GM12801 (cell line): ENCODE measurements around the gene CNTRL.

Experiments
- TF ChIP-seq, protein P1 (sequence below): IDR thresholded peaks from one replicate; pipeline ENCODE4 v1.5.1; 2011; ENCODE audit warnings: control low read depth; ENCODE audit not compliant: insufficient read length; ENCODE audit errors: extremely low read depth

Gene CNTRL

DNA sequence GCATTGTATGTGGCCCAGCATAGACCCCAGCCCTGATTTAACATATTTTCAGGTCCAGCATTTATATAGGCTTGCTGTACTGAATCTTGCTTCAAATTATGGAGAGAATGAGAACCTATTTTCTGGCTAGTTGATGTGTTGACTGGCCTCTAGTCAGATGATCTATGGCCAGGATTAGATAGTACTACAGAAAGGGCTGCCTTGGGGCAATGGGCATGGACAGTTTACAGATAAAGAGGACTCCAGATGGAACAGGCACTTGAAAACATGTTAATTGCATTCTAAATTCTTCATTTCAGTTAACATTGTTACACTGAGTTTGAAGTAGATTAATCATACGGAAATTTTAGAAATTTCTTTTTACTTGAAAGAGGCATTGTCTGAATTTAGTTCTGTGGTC, 65.4 kb downstream of the CNTRL start:
- TF ChIP-seq, protein P1, sequence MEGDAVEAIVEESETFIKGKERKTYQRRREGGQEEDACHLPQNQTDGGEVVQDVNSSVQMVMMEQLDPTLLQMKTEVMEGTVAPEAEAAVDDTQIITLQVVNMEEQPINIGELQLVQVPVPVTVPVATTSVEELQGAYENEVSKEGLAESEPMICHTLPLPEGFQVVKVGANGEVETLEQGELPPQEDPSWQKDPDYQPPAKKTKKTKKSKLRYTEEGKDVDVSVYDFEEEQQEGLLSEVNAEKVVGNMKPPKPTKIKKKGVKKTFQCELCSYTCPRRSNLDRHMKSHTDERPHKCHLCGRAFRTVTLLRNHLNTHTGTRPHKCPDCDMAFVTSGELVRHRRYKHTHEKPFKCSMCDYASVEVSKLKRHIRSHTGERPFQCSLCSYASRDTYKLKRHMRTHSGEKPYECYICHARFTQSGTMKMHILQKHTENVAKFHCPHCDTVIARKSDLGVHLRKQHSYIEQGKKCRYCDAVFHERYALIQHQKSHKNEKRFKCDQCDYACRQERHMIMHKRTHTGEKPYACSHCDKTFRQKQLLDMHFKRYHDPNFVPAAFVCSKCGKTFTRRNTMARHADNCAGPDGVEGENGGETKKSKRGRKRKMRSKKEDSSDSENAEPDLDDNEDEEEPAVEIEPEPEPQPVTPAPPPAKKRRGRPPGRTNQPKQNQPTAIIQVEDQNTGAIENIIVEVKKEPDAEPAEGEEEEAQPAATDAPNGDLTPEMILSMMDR = no peak

DNA sequence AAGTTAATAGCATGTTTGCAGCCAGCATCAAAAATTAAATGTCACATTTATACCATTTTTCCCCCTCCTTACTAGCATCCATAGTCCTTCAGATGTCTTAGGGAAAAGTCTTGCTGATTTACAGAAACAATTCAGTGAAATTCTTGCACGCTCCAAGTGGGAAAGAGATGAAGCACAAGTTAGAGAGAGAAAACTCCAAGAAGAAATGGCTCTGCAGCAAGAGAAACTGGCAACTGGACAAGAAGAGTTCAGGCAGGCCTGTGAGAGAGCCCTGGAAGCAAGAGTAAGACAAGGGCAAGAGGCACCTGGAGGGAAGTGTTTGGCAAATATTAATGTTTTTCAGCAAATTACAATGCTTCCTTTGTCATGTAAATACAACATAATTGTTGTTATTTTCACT, 66.6 kb downstream of the CNTRL start:
- TF ChIP-seq, protein P1 = no peak

DNA sequence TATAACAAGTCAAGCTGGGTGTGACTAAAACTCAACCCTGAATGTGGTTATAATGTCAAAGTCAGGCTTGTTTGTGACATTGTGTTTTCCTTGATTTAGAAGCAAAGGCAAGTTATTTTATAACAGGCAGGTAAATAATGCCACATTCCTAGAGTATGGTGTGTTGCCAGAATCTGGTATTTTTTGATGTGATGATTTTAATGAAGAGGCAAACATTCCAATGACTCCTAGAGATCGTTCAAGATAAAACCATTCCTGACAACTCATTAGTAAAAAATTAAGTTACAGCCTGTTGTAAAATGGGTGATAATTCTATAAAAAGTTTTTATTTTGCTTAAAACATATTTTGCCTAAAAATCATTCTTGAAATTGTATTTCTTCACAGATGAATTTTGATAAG, 67.0 kb downstream of the CNTRL start:
- TF ChIP-seq, protein P1 = no peak

DNA sequence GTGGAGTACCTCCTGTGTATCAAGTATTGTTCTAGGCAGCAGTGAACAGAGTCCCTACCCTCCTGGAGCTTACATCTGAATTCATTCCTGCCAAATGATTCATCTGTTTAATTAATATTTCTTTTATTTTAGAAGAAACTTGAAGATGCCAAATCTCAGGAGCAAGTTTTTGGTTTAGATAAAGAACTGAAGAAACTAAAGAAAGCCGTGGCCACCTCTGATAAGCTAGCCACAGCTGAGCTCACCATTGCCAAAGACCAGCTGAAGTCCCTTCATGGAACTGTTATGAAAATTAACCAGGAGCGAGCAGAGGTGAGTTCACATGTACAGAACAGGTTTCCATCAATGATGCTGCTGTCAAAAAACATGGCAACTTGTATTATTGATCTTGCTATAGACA, 69.0 kb downstream of the CNTRL start:
- TF ChIP-seq, protein P1 = no peak

DNA sequence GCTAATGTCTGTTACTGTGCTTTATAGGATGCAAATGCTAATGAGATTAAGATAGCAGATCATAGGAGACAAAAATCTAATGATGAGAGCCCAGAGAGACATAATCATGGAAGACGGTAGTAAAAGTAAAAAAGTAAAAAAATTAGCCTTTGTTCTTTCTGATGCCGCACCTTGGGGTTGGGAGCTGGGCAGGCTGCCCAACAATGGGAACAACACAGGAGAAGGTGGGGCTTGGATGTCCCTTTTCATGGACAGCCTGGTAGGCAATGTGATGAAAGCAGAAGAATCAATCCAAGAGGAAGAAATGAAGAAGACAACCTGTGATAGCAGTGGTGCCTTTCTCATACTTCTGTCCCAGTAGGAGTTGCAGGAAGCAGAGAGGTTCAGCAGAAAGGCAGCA, 69.7 kb downstream of the CNTRL start:
- TF ChIP-seq, protein P1 = no peak

DNA sequence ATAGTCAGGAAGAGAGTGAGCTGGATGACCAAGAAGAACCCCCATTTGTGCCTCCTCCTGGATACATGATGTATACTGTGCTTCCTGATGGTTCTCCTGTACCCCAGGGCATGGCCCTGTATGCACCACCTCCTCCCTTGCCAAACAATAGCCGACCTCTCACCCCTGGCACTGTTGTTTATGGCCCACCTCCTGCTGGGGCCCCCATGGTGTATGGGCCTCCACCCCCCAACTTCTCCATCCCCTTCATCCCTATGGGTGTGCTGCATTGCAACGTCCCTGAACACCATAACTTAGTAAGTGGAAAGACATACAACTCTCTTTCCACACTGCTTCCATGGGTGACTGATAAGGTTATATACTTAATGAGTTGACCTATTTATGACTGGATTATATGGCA, 75.4 kb downstream of the CNTRL start:
- TF ChIP-seq, protein P1 = no peak

DNA sequence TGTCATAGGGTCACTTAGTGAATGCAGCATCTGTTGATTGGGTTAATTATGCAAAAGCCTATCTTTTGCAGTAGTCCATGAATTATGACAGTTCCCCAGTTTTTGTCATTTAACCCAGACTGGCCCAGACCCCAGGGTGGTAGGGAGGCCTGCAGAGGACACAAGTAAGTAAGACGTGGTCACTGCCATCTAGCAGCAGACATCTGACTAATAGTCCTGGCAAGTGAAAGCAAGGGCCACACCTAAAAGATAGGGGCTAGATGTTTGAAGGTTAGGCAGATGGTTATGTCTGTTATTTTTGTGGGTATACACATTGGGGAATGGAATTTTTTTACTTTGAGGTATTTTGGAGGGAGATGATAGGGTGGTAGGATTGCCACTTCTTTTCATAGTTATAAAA, 78.9 kb downstream of the CNTRL start:
- TF ChIP-seq, protein P1 = no peak

DNA sequence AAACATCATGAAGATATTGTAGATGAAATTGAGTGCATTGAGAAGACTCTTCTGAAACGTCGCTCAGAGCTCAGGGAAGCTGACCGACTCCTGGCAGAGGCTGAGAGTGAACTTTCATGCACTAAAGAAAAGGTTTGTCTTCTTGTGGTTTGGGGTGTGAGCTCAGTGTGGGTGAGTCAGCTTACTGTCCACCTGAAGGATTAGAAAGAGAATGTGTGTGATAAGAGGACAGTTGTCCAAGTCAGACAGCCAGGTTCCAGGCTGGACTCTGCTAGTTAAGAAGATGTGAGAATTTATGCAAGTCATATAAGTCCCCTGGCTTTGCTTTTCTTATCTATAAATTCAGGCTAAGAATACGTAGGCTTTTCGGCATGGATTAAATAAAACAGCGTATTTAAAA, 80.0 kb downstream of the CNTRL start:
- TF ChIP-seq, protein P1 = no peak
